ENCODE results near the gene RGS2.

GRCh38 chr1:192858456-192858855, 49.6 kb downstream of the RGS2 start:
- TF ChIP-seq ZIC2 (tag by site-specific recombination; IDR thresholded peaks at IDR 0.05) (no peak), ZNF112 (tag by site-specific recombination; IDR thresholded peaks at IDR 0.05) (no peak), CTCF (tag by site-specific recombination; IDR thresholded peaks at IDR 0.05) (no peak), REPIN1 (tag by site-specific recombination; IDR thresholded peaks at IDR 0.05; ENCODE audit: low read depth) (no peak), ZNF677 (tag by site-specific recombination; IDR thresholded peaks at IDR 0.05) (no peak), OSR2 (tag by site-specific recombination; IDR thresholded peaks at IDR 0.05) (no peak), YY2 (tag by site-specific recombination; IDR thresholded peaks at IDR 0.05) (no peak), ZNF274 (IDR thresholded peaks at IDR 0.05; ENCODE audit: low read length) (no peak), ZNF274 (tag by site-specific recombination; IDR thresholded peaks at IDR 0.05; ENCODE audit: borderline replicate concordance) (no peak), ZBTB7A (tag by site-specific recombination; IDR thresholded peaks at IDR 0.05; ENCODE audit: low read depth) (no peak), ZNF174 (tag by site-specific recombination; IDR thresholded peaks at IDR 0.05) (no peak), YY1 (tag by site-specific recombination; IDR thresholded peaks at IDR 0.05) (no peak), BCL11A (tag by site-specific recombination; IDR thresholded peaks at IDR 0.05; ENCODE audit: low read depth) (no peak), ZNF10 (tag by site-specific recombination; IDR thresholded peaks at IDR 0.05) (no peak)
- TF ChIP-seq, protein P1, sequence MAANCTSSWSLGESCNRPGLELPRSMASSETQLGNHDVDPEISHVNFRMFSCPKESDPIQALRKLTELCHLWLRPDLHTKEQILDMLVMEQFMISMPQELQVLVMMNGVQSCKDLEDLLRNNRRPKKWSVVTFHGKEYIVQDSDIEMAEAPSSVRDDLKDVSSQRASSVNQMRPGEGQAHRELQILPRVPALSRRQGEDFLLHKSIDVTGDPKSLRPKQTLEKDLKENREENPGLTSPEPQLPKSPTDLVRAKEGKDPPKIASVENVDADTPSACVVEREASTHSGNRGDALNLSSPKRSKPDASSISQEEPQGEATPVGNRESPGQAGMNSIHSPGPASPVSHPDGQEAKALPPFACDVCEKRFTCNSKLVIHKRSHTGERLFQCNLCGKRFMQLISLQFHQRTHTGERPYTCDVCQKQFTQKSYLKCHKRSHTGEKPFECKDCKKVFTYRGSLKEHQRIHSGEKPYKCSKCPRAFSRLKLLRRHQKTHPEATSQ (tag by site-specific recombination; IDR thresholded peaks at IDR 0.05): no peak

Measured in HEK293 (cell line).